ENCODE results near the gene CPNE2.

Gene CPNE2

GRCh38 chr16:57112403-57113041, 20.1 kb downstream of the CPNE2 start:
- Histone ChIP-seq H3K36me3 (ENCODE audit: insufficient read depth, low read length) (no peaks in the 10 kb centered on the region), H2AFZ (ENCODE audit: low read depth, low read length) (no peak overlapping the region), H3K27me3 (ENCODE audit: insufficient read depth, low read length, poor library complexity) (no peaks in the 10 kb centered on the region), H3K27ac (ENCODE audit: low read length) (no peak overlapping the region), H3K9me3 (ENCODE audit: insufficient read depth, low read length, severe bottlenecking) (no peaks in the 10 kb centered on the region), H3K79me2 (ENCODE audit: insufficient read depth, low read length) (no peaks in the 10 kb centered on the region), H3K4me1 (ENCODE audit: insufficient read depth, low read length) (no peaks in the 10 kb centered on the region), H3K9ac (ENCODE audit: low read depth, low read length) (no peak overlapping the region), H3K4me3 (ENCODE audit: low read depth in 1 of 2, low read length in 2 of 2) (no peak overlapping the region), H4K20me1 (ENCODE audit: insufficient read depth, low read length) (no peaks in the 10 kb centered on the region), H3K4me2 (ENCODE audit: insufficient read depth, low read length) (no peak overlapping the region)
- TF ChIP-seq, protein P1, sequence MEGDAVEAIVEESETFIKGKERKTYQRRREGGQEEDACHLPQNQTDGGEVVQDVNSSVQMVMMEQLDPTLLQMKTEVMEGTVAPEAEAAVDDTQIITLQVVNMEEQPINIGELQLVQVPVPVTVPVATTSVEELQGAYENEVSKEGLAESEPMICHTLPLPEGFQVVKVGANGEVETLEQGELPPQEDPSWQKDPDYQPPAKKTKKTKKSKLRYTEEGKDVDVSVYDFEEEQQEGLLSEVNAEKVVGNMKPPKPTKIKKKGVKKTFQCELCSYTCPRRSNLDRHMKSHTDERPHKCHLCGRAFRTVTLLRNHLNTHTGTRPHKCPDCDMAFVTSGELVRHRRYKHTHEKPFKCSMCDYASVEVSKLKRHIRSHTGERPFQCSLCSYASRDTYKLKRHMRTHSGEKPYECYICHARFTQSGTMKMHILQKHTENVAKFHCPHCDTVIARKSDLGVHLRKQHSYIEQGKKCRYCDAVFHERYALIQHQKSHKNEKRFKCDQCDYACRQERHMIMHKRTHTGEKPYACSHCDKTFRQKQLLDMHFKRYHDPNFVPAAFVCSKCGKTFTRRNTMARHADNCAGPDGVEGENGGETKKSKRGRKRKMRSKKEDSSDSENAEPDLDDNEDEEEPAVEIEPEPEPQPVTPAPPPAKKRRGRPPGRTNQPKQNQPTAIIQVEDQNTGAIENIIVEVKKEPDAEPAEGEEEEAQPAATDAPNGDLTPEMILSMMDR (IDR thresholded peaks at IDR 0.05; ENCODE audit: borderline replicate concordance, extremely low read depth, low read length, poor library complexity, severe bottlenecking) = no peak
- no peak for TF ChIP-seq EZH2 (IDR thresholded peaks at IDR 0.05; ENCODE audit: borderline replicate concordance, low read depth, low read length, severe bottlenecking)
- no peak for ATAC-seq (ENCODE audit: insufficient read depth, low read depth)
- DNase-seq = no peak

- Histone ChIP-seq H3K9me3 (ENCODE audit: insufficient read depth, low read length, severe bottlenecking) (no peaks in the 10 kb centered on the region), H3K27ac (ENCODE audit: low read length) (no peak overlapping the region), H3K79me2 (ENCODE audit: insufficient read depth, low read length) (no peaks in the 10 kb centered on the region), H3K27me3 (ENCODE audit: insufficient read depth, low read length, poor library complexity) (no peaks in the 10 kb centered on the region), H2AFZ (ENCODE audit: low read depth, low read length) (no peak overlapping the region), H3K4me2 (ENCODE audit: insufficient read depth, low read length) (no peak overlapping the region), H3K4me1 (ENCODE audit: insufficient read depth, low read length) (no peaks in the 10 kb centered on the region), H4K20me1 (ENCODE audit: insufficient read depth, low read length) (no peaks in the 10 kb centered on the region), H3K4me3 (ENCODE audit: low read depth in 1 of 2, low read length in 2 of 2) (no peak overlapping the region), H3K9ac (ENCODE audit: low read depth, low read length) (no peak overlapping the region), H3K36me3 (ENCODE audit: insufficient read depth, low read length) (no peaks in the 10 kb centered on the region)
- DNase-seq (no peak), ATAC-seq (ENCODE audit: insufficient read depth, low read depth) (no peak)
- TF ChIP-seq, protein P1 (IDR thresholded peaks at IDR 0.05; ENCODE audit: borderline replicate concordance, extremely low read depth, low read length, poor library complexity, severe bottlenecking) = no peak
- no peak for TF ChIP-seq EZH2 (IDR thresholded peaks at IDR 0.05; ENCODE audit: borderline replicate concordance, low read depth, low read length, severe bottlenecking)
These were observed 20.7 kb downstream of the CPNE2 start for GRCh38 chr16:57113042-57113453.

DNA sequence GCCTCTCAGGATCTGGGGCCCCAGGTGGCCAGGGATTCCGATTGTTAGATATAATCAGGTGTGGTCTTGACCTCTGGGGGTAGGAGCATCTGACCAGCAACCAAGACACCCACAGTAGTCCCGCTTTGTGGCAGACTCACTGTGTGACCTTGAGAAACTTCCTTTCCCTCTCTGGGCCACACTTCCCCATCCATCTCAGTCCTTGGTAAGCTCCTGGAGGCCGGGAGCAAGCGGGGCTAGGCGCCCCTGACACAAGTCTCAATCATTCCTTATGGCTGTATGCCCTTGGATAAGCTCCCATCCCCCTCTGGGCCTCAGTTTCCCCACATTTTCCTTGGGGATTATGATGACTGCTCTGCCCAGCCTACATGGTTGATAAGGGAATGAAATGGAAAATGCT, 21.3 kb downstream of the CPNE2 start:
- H3K4me1 ChIP-seq (ENCODE audit: insufficient read depth, low read length) = no peaks in the 10 kb centered on the region
- H3K36me3 ChIP-seq (ENCODE audit: insufficient read depth, low read length) = no peaks in the 10 kb centered on the region
- no peaks in the 10 kb centered on the region for H3K27me3 ChIP-seq (ENCODE audit: insufficient read depth, low read length, poor library complexity)
- no peak for ATAC-seq (ENCODE audit: insufficient read depth, low read depth)
- H3K9me3 ChIP-seq (ENCODE audit: insufficient read depth, low read length, severe bottlenecking) = no peaks in the 10 kb centered on the region
- no peak overlapping the region for H3K4me2 ChIP-seq (ENCODE audit: insufficient read depth, low read length)
- no peak for TF ChIP-seq EZH2 (IDR thresholded peaks at IDR 0.05; ENCODE audit: borderline replicate concordance, low read depth, low read length, severe bottlenecking)
- TF ChIP-seq, protein P1 (IDR thresholded peaks at IDR 0.05; ENCODE audit: borderline replicate concordance, extremely low read depth, low read length, poor library complexity, severe bottlenecking) = no peak
- no peak overlapping the region for H3K27ac ChIP-seq (ENCODE audit: low read length)
- no peaks in the 10 kb centered on the region for H4K20me1 ChIP-seq (ENCODE audit: insufficient read depth, low read length)
- DNase-seq = no peak
- H2AFZ ChIP-seq (ENCODE audit: low read depth, low read length) = no peak overlapping the region
- H3K79me2 ChIP-seq (ENCODE audit: insufficient read depth, low read length) = no peaks in the 10 kb centered on the region
- H3K4me3 ChIP-seq (ENCODE audit: low read depth in 1 of 2, low read length in 2 of 2) = no peak overlapping the region
- no peak overlapping the region for H3K9ac ChIP-seq (ENCODE audit: low read depth, low read length)

All from DND-41 (cell line).